ENCODE measurements around the gene TCN2.
A peak's percentile ranks its signal among the peaks of the same experiment; 100 is the strongest.
"Not testable (repeated sequence)": the region's sequence is repeated elsewhere in the genome, so short reads cannot be mapped to it uniquely, and the experiment has no call there.

The TCN2 gene

GRCh38 chr22:30606455-30607299, at the start of gene TCN2:
Gene TCN2 (plus strand): TSS chr22:30607174. CDS start chr22:30607332, 158 bp downstream.
- DNase-seq: peak; percentile 53

GRCh38 chr22:30557243-30557642, 49.7 kb upstream of the TCN2 start:
- no peak for DNase-seq

GRCh38 chr22:30559889-30560288, 47.1 kb upstream of the TCN2 start:
- no peak for DNase-seq

- peak; percentile 11 for DNase-seq
Observed at GRCh38 chr22:30560643-30561202, 46.3 kb upstream of the TCN2 start.

GRCh38 chr22:30561402-30562189, 45.4 kb upstream of the TCN2 start:
- DNase-seq: no peak

- DNase-seq: no peak
Observed at GRCh38 chr22:30562366-30562765, 44.6 kb upstream of the TCN2 start.

- DNase-seq: no peak
Observed at GRCh38 chr22:30564045-30564760, 42.8 kb upstream of the TCN2 start.

- no peak for DNase-seq
Observed at GRCh38 chr22:30564761-30565119, 42.2 kb upstream of the TCN2 start.

- DNase-seq: no peak
Observed at GRCh38 chr22:30565341-30565740, 41.6 kb upstream of the TCN2 start.

GRCh38 chr22:30566125-30566524, 40.8 kb upstream of the TCN2 start:
- no peak for DNase-seq

- not testable (repeated sequence) for DNase-seq
Observed at GRCh38 chr22:30567277-30567676, 39.7 kb upstream of the TCN2 start.

GRCh38 chr22:30568137-30568805, 38.7 kb upstream of the TCN2 start:
- no peak for DNase-seq

- DNase-seq: no peak
Observed at GRCh38 chr22:30569674-30570202, 37.2 kb upstream of the TCN2 start.

- no peak for DNase-seq
Observed at GRCh38 chr22:30572210-30572609, 34.8 kb upstream of the TCN2 start.

- DNase-seq: no peak
Observed at GRCh38 chr22:30572840-30573593, 34.0 kb upstream of the TCN2 start.

- DNase-seq: no peak
Observed at GRCh38 chr22:30573594-30574094, 33.3 kb upstream of the TCN2 start.

GRCh38 chr22:30574095-30574981, 32.6 kb upstream of the TCN2 start, which contains the start of gene GAL3ST1:
Gene GAL3ST1 (minus strand): TSS chr22:30574665. CDS start chr22:30557392, 17,273 bp downstream.
- DNase-seq: no peak

- no peak for DNase-seq
Observed at GRCh38 chr22:30574997-30575671, 31.8 kb upstream of the TCN2 start.

GRCh38 chr22:30575859-30576258, 31.1 kb upstream of the TCN2 start:
- DNase-seq: no peak

All from CD4-positive, alpha-beta T cell treated with Interleukin-6 for 4 hours (primary cell).